HepG2 (cell line): ENCODE results near the gene DIAPH3. TPM values are rescaled to one million over a fixed set of nuclear protein-coding genes. Genes with fewer than 3 reads are reported as not detected.

ENCODE experiments used
- ATAC-seq: fragments of 200-7000 bp; cut with Tn5 transposase; 3 replicates; pipeline ENCODE4 v1.9.1; 2020; ENCODE audit warnings: mild to moderate bottlenecking, moderate library complexity
- BruUV-seq: library from RNA; stranded (reverse); fragments of 400-500 nt; replicated peaks from 2 replicates; lab custom pipeline; 2021; lab: Mats Ljungman, UMichigan
- CTCF ChIA-PET: fragments of 300-600 bp; formaldehyde crosslinking; extraction: SDS; loops from one replicate; lab custom pipeline; 2021; ENCODE audit warnings: low total read pairs, inconsistent platforms, low intra/inter-chr PET ratio; lab: Yijun Ruan, JAX
- POLR2A ChIA-PET: fragments of 350-600 bp; sonication (Branson Sonifier 250); formaldehyde crosslinking; loops from one replicate; lab custom pipeline; 2020; ENCODE audit warnings: antibody characterized with exemption, inconsistent platforms; lab: Yijun Ruan, JAX
- DNase-seq: peaks from one replicate; pipeline ENCODE4 v3.0.0-alpha.2; 2015; ENCODE audit warnings: low spot score
- FAIRE-seq: peaks from 3 replicates; lab custom pipeline; 2011; peaks lifted over from hg19 to GRCh38; lab: Jason Lieb, UNC
- H2AFZ ChIP-seq: one replicate; pipeline ENCODE4 v1.6.1; 2011; ENCODE audit warnings: low read length, inconsistent platforms
- H3K27ac ChIP-seq: fragments of 300-600 bp; 3 replicates; pipeline ENCODE4 v1.8.0; 2011; ENCODE audit warnings: mixed run types, mild to moderate bottlenecking, mixed read lengths, low read length, inconsistent platforms; ENCODE audit not compliant: insufficient read depth; ENCODE audit errors: extremely low read length
- H3K27me3 ChIP-seq, 2 experiments: fragments of 200-600 bp in 1 of 2; 2 replicates in 1 of 2; 3 replicates in 1 of 2; pipeline versions ENCODE4 v1.6.0 to v1.8.0; 2011; ENCODE audit warnings: low read length in 2 of 2, mild to moderate bottlenecking in 2 of 2, moderate library complexity in 2 of 2, inconsistent platforms in 1 of 2; ENCODE audit not compliant: insufficient read depth in 2 of 2, control insufficient read depth in 1 of 2
- H3K36me3 ChIP-seq, 2 experiments: fragments of 200-600 bp in 1 of 2; replicated peaks in 1 of 2; 2 replicates in 1 of 2; 3 replicates in 1 of 2; pipeline versions ENCODE4 v1.5.1 to v1.8.0; 2011; ENCODE audit warnings: low read length in 2 of 2, inconsistent platforms in 1 of 2; ENCODE audit not compliant: insufficient read depth in 2 of 2, control insufficient read depth in 1 of 2
- H3K4me1 ChIP-seq: 2 replicates; pipeline ENCODE4 v1.5.1; 2012; ENCODE audit warnings: low read length, inconsistent platforms; ENCODE audit not compliant: insufficient read depth
- H3K4me2 ChIP-seq: 2 replicates; pipeline ENCODE4 v1.6.0; 2011; ENCODE audit warnings: low read depth, low read length, inconsistent platforms
- H3K4me3 ChIP-seq, 3 experiments: fragments of 200-600 bp in 1 of 3; sonication (generic), shearing (Covaris generic) in 1 of 3; replicated peaks in 1 of 3; 2 replicates each; pipeline ENCODE4 v1.5.1; 2011 to 2016; ENCODE audit warnings: low read length in 3 of 3, inconsistent platforms in 2 of 3, low read depth in 2 of 3, mild to moderate bottlenecking in 2 of 3, control low read depth in 1 of 3, mixed read lengths in 1 of 3; ENCODE audit not compliant: insufficient read depth in 1 of 3
- H3K79me2 ChIP-seq: one replicate; pipeline ENCODE4 v1.6.1; 2011; ENCODE audit warnings: low read length, inconsistent platforms; ENCODE audit not compliant: insufficient read depth
- H3K9ac ChIP-seq: 2 replicates; pipeline ENCODE4 v1.6.0; 2011; ENCODE audit warnings: mild to moderate bottlenecking, low read depth, low read length, inconsistent platforms; ENCODE audit not compliant: insufficient read depth
- H3K9me3 ChIP-seq: 2 replicates; pipeline ENCODE4 v1.5.1; 2012; ENCODE audit warnings: mild to moderate bottlenecking, low read length
- H4K20me1 ChIP-seq: 2 replicates; pipeline ENCODE4 v1.6.0; 2011; ENCODE audit warnings: inconsistent platforms, mild to moderate bottlenecking, low read length, moderate library complexity; ENCODE audit not compliant: insufficient read depth
- ARNT ChIP-seq: fragments of 450-650 bp; IDR thresholded peaks from 2 replicates; pipeline ENCODE4 v1.6.1; 2017
- MLLT10 ChIP-seq: sonication (generic); formaldehyde crosslinking; IDR thresholded peaks from 2 replicates; pipeline ENCODE4 v1.4.0; 2020; ENCODE audit warnings: missing genetic modification reagents
- PLRG1 ChIP-seq: fragments of 450-650 bp; conservative IDR thresholded peaks from 2 replicates; pipeline ENCODE4 v1.6.1; 2016
- RAD51 ChIP-seq: fragments of 450-650 bp; IDR thresholded peaks from 2 replicates; pipeline ENCODE4 v1.6.1; 2016; ENCODE audit warnings: borderline replicate concordance
- REL ChIP-seq: sonication (generic); formaldehyde crosslinking; conservative IDR thresholded peaks from 2 replicates; pipeline ENCODE4 v1.8.0; 2022; ENCODE audit warnings: mild to moderate bottlenecking, missing genetic modification reagents, moderate library complexity
- SRF ChIP-seq: IDR thresholded peaks from 2 replicates; pipeline ENCODE4 v1.6.1; 2011; ENCODE audit warnings: mild to moderate bottlenecking, low read depth, low read length, moderate library complexity
- ZNF230 ChIP-seq: sonication (generic); formaldehyde crosslinking; IDR thresholded peaks from 2 replicates; pipeline ENCODE4 v1.4.0; 2020; ENCODE audit warnings: mild to moderate bottlenecking, missing genetic modification reagents
- in situ Hi-C: cut with HindIII; loops from 2 replicates; pipeline ENCODE4 v1.10.0; 2017; ENCODE audit warnings: low pct_unique_long_range_greater_than_20kb; ENCODE audit not compliant: extremely low pct_ligation_motif_present
- intact Hi-C: fragments of 100-400 bp; cut with micrococcal nuclease; formaldehyde crosslinking; loops from one replicate; pipeline ENCODE4 v1.10.0; 2022; ENCODE audit not compliant: unreplicated experiment
- polyA plus RNA-seq, 8 experiments: library from polyadenylated mRNA; depleted of rRNA in 3 of 8; stranded (reverse) in 7 of 8; unstranded in 1 of 8; fragments of >200 nt; fragmentation: Illumina TruSeq in 4 of 8; extraction: Trizol in 4 of 8; gene quantifications; 2 replicates each; pipeline versions ENCODE4 v1.2.1 to v1.2.3, GENCODE V29; 2011 to 2016; ENCODE audit warnings: low read depth in 4 of 8, missing spikeins in 1 of 8, mixed read lengths in 1 of 8; ENCODE audit not compliant: insufficient read depth in 1 of 8
- total RNA-seq, 5 experiments: library from RNA; depleted of rRNA; stranded (reverse); fragments of >200 nt; fragmentation: Illumina TruSeq; extraction: Trizol; gene quantifications; 2 replicates each; pipeline ENCODE4 v1.2.3, GENCODE V29; 2016; ENCODE audit warnings: low read depth in 1 of 5
- TF ChIP-seq, protein P1 (sequence below): sonication (generic); formaldehyde crosslinking; conservative IDR thresholded peaks from 2 replicates; pipeline ENCODE4 v1.4.0; 2020; ENCODE audit warnings: missing genetic modification reagents
- TF ChIP-seq, protein P2 (sequence below): sonication (generic); formaldehyde crosslinking; IDR thresholded peaks from 2 replicates; pipeline ENCODE4 v1.4.0; 2020; ENCODE audit warnings: missing genetic modification reagents

The DIAPH3 gene
- total and polyA plus RNA-seq, 2 of the 13 experiments (the other 11 are each of a cell fraction or from before 2014, with no cell fraction given), result 4.0 to 9.3 TPM

DNA sequence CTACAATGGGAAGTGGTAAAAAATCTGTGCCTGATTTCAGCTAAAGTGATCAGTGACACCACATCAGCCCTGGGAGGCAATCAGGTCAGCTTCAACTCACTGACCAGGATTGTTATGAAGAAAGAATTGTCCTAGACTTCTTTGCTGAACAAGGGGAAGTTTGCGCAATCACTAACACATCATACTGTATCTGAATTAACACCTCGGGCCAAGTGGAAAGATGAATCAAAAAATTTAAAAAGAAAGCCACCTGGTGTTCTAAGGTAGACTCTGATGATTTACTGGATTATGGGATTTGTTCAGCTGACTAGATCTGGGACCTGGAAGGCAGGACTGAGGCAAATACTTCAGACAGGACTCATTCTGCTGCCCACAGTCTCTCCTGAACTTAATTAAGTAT is 161.8 kb downstream of the DIAPH3 start (continued):
- TF ChIP-seq MLLT10, result no peak
- TF ChIP-seq, all 625 proteins: peak for 2

DNA sequence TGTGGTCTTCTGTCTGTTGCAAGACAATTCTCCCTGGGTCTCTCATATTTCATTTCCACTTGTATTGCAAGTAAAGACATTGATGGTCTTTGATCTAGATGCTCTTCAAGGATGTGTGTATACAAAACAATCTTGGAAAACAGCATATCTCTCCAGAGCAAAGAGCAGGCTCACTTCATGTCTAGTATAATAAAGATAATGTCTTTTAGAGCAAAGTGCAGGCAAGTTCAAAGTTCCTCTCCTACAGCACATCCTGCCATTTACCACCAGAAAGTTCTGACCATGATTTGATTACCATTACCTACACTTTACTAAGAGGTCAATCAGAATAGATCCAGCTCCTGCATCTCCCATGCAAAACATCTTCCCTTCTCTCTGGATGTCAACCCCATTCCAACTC is 162.8 kb downstream of the DIAPH3 start:
- H3K36me3 ChIP-seq, result no peaks in the 10 kb centered on the region
- CTCF ChIA-PET, result no interaction called here
- no peaks in the 10 kb centered on the region for H3K79me2 ChIP-seq
- POLR2A ChIA-PET, result no interaction called here
- H3K27me3 ChIP-seq, result no peaks in the 10 kb centered on the region
- TF ChIP-seq PLRG1 (no peak), ZNF230 (CRISPR knock-in tag) (no peak), REL (CRISPR knock-in tag) (no peak), SRF (no peak), RAD51 (no peak), ARNT (no peak)
- TF ChIP-seq, protein P1, sequence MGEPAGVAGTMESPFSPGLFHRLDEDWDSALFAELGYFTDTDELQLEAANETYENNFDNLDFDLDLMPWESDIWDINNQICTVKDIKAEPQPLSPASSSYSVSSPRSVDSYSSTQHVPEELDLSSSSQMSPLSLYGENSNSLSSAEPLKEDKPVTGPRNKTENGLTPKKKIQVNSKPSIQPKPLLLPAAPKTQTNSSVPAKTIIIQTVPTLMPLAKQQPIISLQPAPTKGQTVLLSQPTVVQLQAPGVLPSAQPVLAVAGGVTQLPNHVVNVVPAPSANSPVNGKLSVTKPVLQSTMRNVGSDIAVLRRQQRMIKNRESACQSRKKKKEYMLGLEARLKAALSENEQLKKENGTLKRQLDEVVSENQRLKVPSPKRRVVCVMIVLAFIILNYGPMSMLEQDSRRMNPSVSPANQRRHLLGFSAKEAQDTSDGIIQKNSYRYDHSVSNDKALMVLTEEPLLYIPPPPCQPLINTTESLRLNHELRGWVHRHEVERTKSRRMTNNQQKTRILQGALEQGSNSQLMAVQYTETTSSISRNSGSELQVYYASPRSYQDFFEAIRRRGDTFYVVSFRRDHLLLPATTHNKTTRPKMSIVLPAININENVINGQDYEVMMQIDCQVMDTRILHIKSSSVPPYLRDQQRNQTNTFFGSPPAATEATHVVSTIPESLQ (CRISPR knock-in tag), result no peak
- TF ChIP-seq, protein P2, sequence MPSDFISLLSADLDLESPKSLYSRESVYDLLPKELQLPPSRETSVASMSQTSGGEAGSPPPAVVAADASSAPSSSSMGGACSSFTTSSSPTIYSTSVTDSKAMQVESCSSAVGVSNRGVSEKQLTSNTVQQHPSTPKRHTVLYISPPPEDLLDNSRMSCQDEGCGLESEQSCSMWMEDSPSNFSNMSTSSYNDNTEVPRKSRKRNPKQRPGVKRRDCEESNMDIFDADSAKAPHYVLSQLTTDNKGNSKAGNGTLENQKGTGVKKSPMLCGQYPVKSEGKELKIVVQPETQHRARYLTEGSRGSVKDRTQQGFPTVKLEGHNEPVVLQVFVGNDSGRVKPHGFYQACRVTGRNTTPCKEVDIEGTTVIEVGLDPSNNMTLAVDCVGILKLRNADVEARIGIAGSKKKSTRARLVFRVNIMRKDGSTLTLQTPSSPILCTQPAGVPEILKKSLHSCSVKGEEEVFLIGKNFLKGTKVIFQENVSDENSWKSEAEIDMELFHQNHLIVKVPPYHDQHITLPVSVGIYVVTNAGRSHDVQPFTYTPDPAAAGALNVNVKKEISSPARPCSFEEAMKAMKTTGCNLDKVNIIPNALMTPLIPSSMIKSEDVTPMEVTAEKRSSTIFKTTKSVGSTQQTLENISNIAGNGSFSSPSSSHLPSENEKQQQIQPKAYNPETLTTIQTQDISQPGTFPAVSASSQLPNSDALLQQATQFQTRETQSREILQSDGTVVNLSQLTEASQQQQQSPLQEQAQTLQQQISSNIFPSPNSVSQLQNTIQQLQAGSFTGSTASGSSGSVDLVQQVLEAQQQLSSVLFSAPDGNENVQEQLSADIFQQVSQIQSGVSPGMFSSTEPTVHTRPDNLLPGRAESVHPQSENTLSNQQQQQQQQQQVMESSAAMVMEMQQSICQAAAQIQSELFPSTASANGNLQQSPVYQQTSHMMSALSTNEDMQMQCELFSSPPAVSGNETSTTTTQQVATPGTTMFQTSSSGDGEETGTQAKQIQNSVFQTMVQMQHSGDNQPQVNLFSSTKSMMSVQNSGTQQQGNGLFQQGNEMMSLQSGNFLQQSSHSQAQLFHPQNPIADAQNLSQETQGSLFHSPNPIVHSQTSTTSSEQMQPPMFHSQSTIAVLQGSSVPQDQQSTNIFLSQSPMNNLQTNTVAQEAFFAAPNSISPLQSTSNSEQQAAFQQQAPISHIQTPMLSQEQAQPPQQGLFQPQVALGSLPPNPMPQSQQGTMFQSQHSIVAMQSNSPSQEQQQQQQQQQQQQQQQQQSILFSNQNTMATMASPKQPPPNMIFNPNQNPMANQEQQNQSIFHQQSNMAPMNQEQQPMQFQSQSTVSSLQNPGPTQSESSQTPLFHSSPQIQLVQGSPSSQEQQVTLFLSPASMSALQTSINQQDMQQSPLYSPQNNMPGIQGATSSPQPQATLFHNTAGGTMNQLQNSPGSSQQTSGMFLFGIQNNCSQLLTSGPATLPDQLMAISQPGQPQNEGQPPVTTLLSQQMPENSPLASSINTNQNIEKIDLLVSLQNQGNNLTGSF (CRISPR knock-in tag), result no peak
- in situ Hi-C loops, result no loop called here
- intact Hi-C loops, result no loop called here
- no peaks in the 10 kb centered on the region for H3K9me3 ChIP-seq
- H3K9ac ChIP-seq, result no peak overlapping the region
- BruUV-seq, result no TSS peak
- DNase-seq (no peak), ATAC-seq (no peak), FAIRE-seq (no peak)
- no peaks in the 10 kb centered on the region for H4K20me1 ChIP-seq
- no peak overlapping the region for H3K4me2 ChIP-seq
- no peak overlapping the region for H2AFZ ChIP-seq
- H3K4me3 ChIP-seq, result no peak overlapping the region
- H3K4me1 ChIP-seq, result peaks cover 9% of the 10 kb centered on the region
- H3K27ac ChIP-seq, result no peak overlapping the region
